ENCODE results near the gene KBTBD2.
"Not testable (repeated sequence)": the region's sequence is repeated elsewhere in the genome, so short reads cannot be mapped to it uniquely, and the experiment has no call there.

KBTBD2 gene

GRCh38 chr7:32891043-32891799 lies at the start of gene KBTBD2:
Gene KBTBD2, minus strand, starts transcription at chr7:32891760. Its CDS starts 12,156 bp downstream, at chr7:32879604.
- H3K4me1 Mint-ChIP-seq, result peaks cover 25 to 48% of the 10 kb centered on the region in 2 donors
- peak within 1 kb of the TSS; percentile 99 for H3K27ac Mint-ChIP-seq
- H3K9me3 Mint-ChIP-seq, result no peaks in the 10 kb centered on the region
- ATAC-seq (replicated peaks) (peak; percentile 63 to 66), DNase-seq (peak; percentile 79)
- no peaks in the 10 kb centered on the region for H3K27me3 Mint-ChIP-seq
- peaks cover 2 to 7% of the 10 kb centered on the region in 2 donors for H3K36me3 Mint-ChIP-seq
- H3K4me3 Mint-ChIP-seq, result peak within 1 kb of the TSS; percentile 94 to 95

- H3K9me3 Mint-ChIP-seq, result no peaks in the 10 kb centered on the region
- H3K27me3 Mint-ChIP-seq, result peaks cover 0 to 4% of the 10 kb centered on the region in 2 donors
- ATAC-seq (replicated peaks) (no peak), DNase-seq (no peak)
- H3K27ac Mint-ChIP-seq, result no peak overlapping the region
- peaks cover 13 to 33% of the 10 kb centered on the region in 2 donors for H3K4me1 Mint-ChIP-seq
- peak overlapping the region; percentile 95 to 99 for H3K4me3 Mint-ChIP-seq
- H3K36me3 Mint-ChIP-seq, result peaks cover 6 to 7% of the 10 kb centered on the region in 2 donors
These were observed 49.6 kb upstream of the KBTBD2 start for GRCh38 chr7:32941181-32941580.

- DNase-seq (no peak), ATAC-seq (replicated peaks) (no peak)
- no peak overlapping the region for H3K27ac Mint-ChIP-seq
- H3K9me3 Mint-ChIP-seq, result no peaks in the 10 kb centered on the region
- peaks cover 13 to 33% of the 10 kb centered on the region in 2 donors for H3K4me1 Mint-ChIP-seq
- H3K4me3 Mint-ChIP-seq, result no peak overlapping the region
- no peaks in the 10 kb centered on the region for H3K27me3 Mint-ChIP-seq
- H3K36me3 Mint-ChIP-seq, result peaks cover 10 to 13% of the 10 kb centered on the region in 2 donors
These were observed 46.0 kb upstream of the KBTBD2 start for GRCh38 chr7:32937344-32938174.

- Mint-ChIP-seq H3K36me3 (peaks cover 14 to 15% of the 10 kb centered on the region in 2 donors), H3K4me3 (no peak overlapping the region), H3K9me3 (no peaks in the 10 kb centered on the region), H3K4me1 (peaks cover 8 to 29% of the 10 kb centered on the region in 2 donors), H3K27ac (no peak overlapping the region), H3K27me3 (no peaks in the 10 kb centered on the region)
- DNase-seq (no peak), ATAC-seq (replicated peaks) (no peak)
These were observed 45.1 kb upstream of the KBTBD2 start for GRCh38 chr7:32936689-32937088.

- ATAC-seq (replicated peaks) (no peak), DNase-seq (no peak)
- Mint-ChIP-seq H3K36me3 (peaks cover 22 to 23% of the 10 kb centered on the region in 2 donors), H3K4me1 (peaks cover 8 to 32% of the 10 kb centered on the region in 2 donors), H3K27me3 (no peaks in the 10 kb centered on the region), H3K27ac (no peak overlapping the region), H3K9me3 (no peaks in the 10 kb centered on the region), H3K4me3 (no peak overlapping the region)
These were observed 44.0 kb upstream of the KBTBD2 start for GRCh38 chr7:32935558-32935957.

GRCh38 chr7:32930378-32930777 lies 38.8 kb upstream of the KBTBD2 start:
- Mint-ChIP-seq H3K4me3 (no peak overlapping the region), H3K27me3 (no peaks in the 10 kb centered on the region), H3K9me3 (peaks cover 4% of the 10 kb centered on the region in 2 donors), H3K4me1 (peaks cover 21 to 41% of the 10 kb centered on the region in 2 donors), H3K36me3 (peaks cover 34 to 36% of the 10 kb centered on the region in 2 donors), H3K27ac (no peak overlapping the region)
- no peak for DNase-seq
- ATAC-seq (replicated peaks), result no peak

DNA sequence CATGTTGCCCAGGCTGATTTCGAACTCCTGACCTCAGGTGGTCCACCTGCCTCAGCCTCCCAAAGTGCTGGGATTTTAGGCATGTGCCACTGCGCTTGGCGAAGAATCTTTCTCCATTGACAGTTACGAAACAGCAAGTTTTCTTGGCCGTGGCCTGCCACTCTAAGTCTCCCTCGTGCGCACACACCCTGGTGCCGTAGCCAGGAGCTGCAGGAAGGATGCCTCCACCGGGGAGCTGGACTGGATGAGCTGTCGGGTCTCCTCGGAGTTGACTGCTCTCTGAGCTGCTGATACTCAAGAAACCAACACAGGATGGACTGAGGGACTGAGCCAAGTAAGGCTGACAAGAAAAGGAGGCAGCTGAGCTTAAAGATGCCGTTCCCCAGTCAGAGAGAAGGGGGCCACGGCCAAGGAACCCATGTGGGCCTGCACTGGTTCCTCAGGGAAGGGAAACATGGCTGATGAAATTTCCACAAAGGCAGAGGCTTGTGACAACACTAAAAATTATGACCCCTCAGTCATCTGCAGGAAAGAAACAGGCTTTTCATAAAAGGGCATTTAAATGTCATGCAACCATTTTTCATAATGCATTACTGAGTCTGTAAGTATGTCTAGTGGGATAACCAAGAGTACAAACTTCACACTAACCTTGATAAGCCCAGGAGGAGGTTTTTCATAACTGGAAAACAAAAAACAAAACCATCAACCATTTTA lies 38.0 kb upstream of the KBTBD2 start:
- ATAC-seq (replicated peaks), result no peak

GRCh38 chr7:32928785-32929298 lies 37.3 kb upstream of the KBTBD2 start:
- peak overlapping the region; percentile 94 for H3K27ac Mint-ChIP-seq

More for the DNA sequence above, 38.0 kb upstream of the KBTBD2 start:
- Mint-ChIP-seq H3K27ac (peak overlapping the region; percentile 47), H3K4me3 (no peak overlapping the region), H3K4me1 (peaks cover 21 to 41% of the 10 kb centered on the region in 2 donors), H3K36me3 (peaks cover 39 to 44% of the 10 kb centered on the region in 2 donors), H3K9me3 (peaks cover 4% of the 10 kb centered on the region in 2 donors), H3K27me3 (no peaks in the 10 kb centered on the region)
- no peak for DNase-seq

DNA sequence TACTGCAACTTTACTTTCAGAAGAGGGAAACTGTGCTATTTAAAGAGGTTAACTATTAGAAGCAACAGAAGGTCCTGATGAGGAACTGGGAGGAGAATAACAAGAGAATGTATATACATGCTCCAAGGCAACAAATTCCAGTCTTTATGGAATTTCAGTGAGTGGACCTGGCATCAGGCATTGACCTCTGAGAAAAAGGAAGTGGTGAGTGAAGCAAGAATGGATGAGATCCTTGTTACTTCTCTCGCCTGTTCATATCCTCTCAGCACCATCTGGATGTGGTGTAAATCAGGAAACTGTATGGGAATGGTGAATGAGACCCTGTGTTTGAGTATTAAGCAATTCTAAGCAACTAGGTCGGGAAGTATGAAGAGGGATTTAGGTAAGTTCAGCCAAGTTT lies 30.3 kb upstream of the KBTBD2 start:
- no peaks in the 10 kb centered on the region for H3K27me3 Mint-ChIP-seq
- DNase-seq (no peak), ATAC-seq (replicated peaks) (no peak)
- H3K9me3 Mint-ChIP-seq, result no peaks in the 10 kb centered on the region
- peaks cover 2 to 4% of the 10 kb centered on the region in 2 donors for H3K4me1 Mint-ChIP-seq
- peaks cover 35 to 36% of the 10 kb centered on the region in 2 donors for H3K36me3 Mint-ChIP-seq
- H3K4me3 Mint-ChIP-seq, result no peak overlapping the region
- H3K27ac Mint-ChIP-seq, result no peak overlapping the region

More at GRCh38 chr7:32928785-32929298, 37.3 kb upstream of the KBTBD2 start:
- peak; percentile 88 to 93 for ATAC-seq (replicated peaks)
- Mint-ChIP-seq H3K27me3 (no peaks in the 10 kb centered on the region), H3K36me3 (peaks cover 36 to 42% of the 10 kb centered on the region in 2 donors), H3K4me3 (peak overlapping the region in 1 of 2 donors; percentile 35), H3K4me1 (peaks cover 21 to 41% of the 10 kb centered on the region in 2 donors), H3K9me3 (peaks cover 4% of the 10 kb centered on the region in 2 donors)
- no peak for DNase-seq

GRCh38 chr7:32916994-32917393 lies 25.4 kb upstream of the KBTBD2 start:
- not testable (repeated sequence) for H3K4me1 Mint-ChIP-seq; H3K27ac Mint-ChIP-seq; H3K27me3 Mint-ChIP-seq; DNase-seq; ATAC-seq (replicated peaks); H3K4me3 Mint-ChIP-seq; H3K9me3 Mint-ChIP-seq
- peaks cover 41 to 46% of the 10 kb centered on the region in 2 donors for H3K36me3 Mint-ChIP-seq

GRCh38 chr7:32916006-32916405 lies 24.4 kb upstream of the KBTBD2 start:
- no peak for DNase-seq
- Mint-ChIP-seq H3K27ac (no peak overlapping the region), H3K4me1 (peaks cover 0 to 4% of the 10 kb centered on the region in 2 donors), H3K27me3 (no peaks in the 10 kb centered on the region), H3K9me3 (no peaks in the 10 kb centered on the region), H3K36me3 (peaks cover 37 to 43% of the 10 kb centered on the region in 2 donors), H3K4me3 (no peak overlapping the region)
- no peak for ATAC-seq (replicated peaks)

GRCh38 chr7:32915041-32915536 lies 23.5 kb upstream of the KBTBD2 start:
- no peaks in the 10 kb centered on the region for H3K9me3 Mint-ChIP-seq
- DNase-seq (no peak), ATAC-seq (replicated peaks) (no peak)
- no peaks in the 10 kb centered on the region for H3K27me3 Mint-ChIP-seq
- H3K4me3 Mint-ChIP-seq, result no peak overlapping the region
- peaks cover 0 to 4% of the 10 kb centered on the region in 2 donors for H3K4me1 Mint-ChIP-seq
- peaks cover 30 to 39% of the 10 kb centered on the region in 2 donors for H3K36me3 Mint-ChIP-seq
- no peak overlapping the region for H3K27ac Mint-ChIP-seq

DNA sequence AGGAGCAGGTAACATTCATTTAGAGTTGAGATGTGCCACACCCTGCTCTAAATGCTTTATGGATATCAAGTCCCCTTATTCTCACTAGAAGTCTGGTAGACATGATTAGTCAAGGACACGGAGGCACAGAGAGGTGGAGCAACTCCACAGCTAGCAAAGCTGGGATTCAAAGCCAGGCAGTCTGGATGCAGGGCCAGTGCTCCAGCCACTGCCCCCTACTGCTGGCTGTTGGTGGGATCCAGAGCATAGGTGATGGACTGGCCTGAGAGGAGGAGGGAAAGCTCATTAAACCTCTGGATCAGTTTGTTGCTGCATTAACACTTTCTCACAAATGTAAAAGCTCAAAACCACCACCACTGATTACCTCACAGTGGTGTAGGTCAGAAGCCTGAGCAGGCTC lies 22.6 kb upstream of the KBTBD2 start:
- ATAC-seq (replicated peaks) (no peak), DNase-seq (no peak)
- Mint-ChIP-seq H3K9me3 (no peaks in the 10 kb centered on the region), H3K36me3 (peaks cover 30 to 39% of the 10 kb centered on the region in 2 donors), H3K4me1 (peaks cover 0 to 4% of the 10 kb centered on the region in 2 donors), H3K27me3 (no peaks in the 10 kb centered on the region), H3K27ac (no peak overlapping the region), H3K4me3 (no peak overlapping the region)

All from stimulated activated naive B cell treated with anti-CD40 and anti-IgM and Interleukin-4, amounts not matched to agents 10 μg/mL and 1 μg/mL and 100 μg/mL, for 72 hours (primary cell).